HEK293 (cell line): Measurements from ENCODE around the gene CACNA1G.

ENCODE experiments used
- CTCF ChIP-seq: fragments of 450-650 bp; formaldehyde crosslinking; IDR thresholded peaks from 2 replicates; pipeline ENCODE4 v1.5.1; 2016; ENCODE audit warnings: missing biosample characterization, missing genetic modification characterization
- HOXA7 ChIP-seq: sonication (generic); formaldehyde crosslinking; IDR thresholded peaks from 2 replicates; pipeline ENCODE4 v1.8.1; 2022; ENCODE audit warnings: missing genetic modification reagents, borderline replicate concordance
- MEIS1 ChIP-seq: sonication (generic); formaldehyde crosslinking; IDR thresholded peaks from 2 replicates; pipeline ENCODE4 v1.8.1; 2022; ENCODE audit warnings: missing genetic modification reagents, mild to moderate bottlenecking, borderline replicate concordance
- ZNF302 ChIP-seq: fragments of 450-650 bp; formaldehyde crosslinking; IDR thresholded peaks from 2 replicates; pipeline ENCODE4 v1.5.1; 2016; ENCODE audit warnings: missing biosample characterization, missing genetic modification characterization, low read depth

GRCh38 chr17:50532452-50533024 is 28.0 kb upstream of the CACNA1G start, which contains the start of gene EPN3:
- TF ChIP-seq CTCF (tag by site-specific recombination), result no peak
- TF ChIP-seq HOXA7, result no peak
- TF ChIP-seq MEIS1 (CRISPR knock-in tag), result no peak
- no peak for TF ChIP-seq ZNF302 (tag by site-specific recombination)
